Activated gamma-delta T cell (primary cell): ENCODE measurements around the gene DOCK1.

Experiments used
- DNase-seq: peaks from one replicate; lab custom pipeline; 2025; lab: John Stamatoyannopoulos, UW

The DOCK1 gene

GRCh38 chr10:127313996-127314700, 408.9 kb downstream of the DOCK1 start:
- DNase-seq, result no peak

- DNase-seq, result no peak
These were observed 409.6 kb downstream of the DOCK1 start for GRCh38 chr10:127314797-127315196.

GRCh38 chr10:127315888-127316287, 410.7 kb downstream of the DOCK1 start:
- DNase-seq, result no peak

GRCh38 chr10:127318396-127318795, 413.2 kb downstream of the DOCK1 start:
- no peak for DNase-seq

- DNase-seq, result no peak
These were observed 414.0 kb downstream of the DOCK1 start for GRCh38 chr10:127319271-127319670.

- no peak for DNase-seq
These were observed 414.5 kb downstream of the DOCK1 start for GRCh38 chr10:127319691-127320090.

DNA sequence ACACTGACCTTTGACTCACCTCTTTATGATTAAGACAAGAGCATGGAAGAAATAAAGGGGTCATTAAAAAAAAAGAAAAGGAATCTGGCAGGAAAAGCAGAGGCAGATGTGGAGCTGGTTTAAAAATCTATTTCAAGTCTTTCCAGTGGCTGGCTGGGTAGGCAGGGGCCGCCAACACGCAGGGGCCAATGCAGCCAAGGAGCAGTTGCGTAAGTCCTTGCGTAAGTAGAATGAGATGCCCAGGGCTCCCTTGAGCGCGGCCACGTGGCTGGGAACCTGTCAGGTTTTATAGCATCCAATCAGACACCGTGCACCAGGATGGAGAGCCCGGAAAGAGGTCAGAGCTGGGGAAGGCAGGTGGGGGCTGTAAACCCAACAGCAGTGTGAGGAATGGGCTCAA, 414.9 kb downstream of the DOCK1 start:
- no peak for DNase-seq

GRCh38 chr10:127322286-127322685, 417.1 kb downstream of the DOCK1 start:
- no peak for DNase-seq

DNA sequence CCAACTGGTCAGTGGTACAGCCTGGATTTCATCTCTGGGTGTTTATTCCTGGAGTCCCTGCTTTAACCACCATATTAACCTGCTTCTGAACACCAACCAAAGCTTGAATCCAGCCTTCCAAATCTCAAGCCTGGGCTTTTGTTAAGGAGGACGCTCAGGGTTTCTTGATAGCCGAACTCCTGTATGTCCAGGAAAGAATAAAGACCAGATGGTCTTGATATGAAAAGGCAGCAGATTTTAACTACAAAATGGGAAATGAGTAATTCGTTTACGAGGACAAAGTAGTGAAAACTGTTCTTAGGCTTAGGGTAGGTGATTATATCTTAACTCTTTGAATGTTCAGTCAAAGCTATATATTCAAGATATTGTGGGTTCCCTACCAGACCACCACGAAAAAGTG, 420.3 kb downstream of the DOCK1 start:
- no peak for DNase-seq

GRCh38 chr10:127326883-127327282, 421.7 kb downstream of the DOCK1 start:
- DNase-seq, result no peak

DNA sequence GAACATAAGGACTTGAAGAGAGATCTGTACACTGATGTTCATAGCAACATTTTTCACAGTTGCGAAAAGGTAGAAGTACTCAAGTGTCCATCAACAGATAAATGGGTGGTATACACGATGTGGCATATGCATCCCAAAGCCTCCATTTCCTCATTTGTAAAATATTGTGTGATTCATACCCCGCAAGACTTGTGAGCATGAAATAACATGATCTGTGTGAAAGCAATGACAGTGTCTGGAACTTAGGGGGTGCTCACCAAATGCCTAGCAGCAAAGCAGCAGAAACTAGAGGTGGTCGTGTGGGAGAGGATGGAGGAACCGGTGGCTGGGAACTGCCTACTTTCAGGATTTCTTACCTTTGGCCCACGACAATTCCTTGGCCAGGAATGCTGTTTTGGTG, 426.5 kb downstream of the DOCK1 start:
- DNase-seq, result no peak

DNA sequence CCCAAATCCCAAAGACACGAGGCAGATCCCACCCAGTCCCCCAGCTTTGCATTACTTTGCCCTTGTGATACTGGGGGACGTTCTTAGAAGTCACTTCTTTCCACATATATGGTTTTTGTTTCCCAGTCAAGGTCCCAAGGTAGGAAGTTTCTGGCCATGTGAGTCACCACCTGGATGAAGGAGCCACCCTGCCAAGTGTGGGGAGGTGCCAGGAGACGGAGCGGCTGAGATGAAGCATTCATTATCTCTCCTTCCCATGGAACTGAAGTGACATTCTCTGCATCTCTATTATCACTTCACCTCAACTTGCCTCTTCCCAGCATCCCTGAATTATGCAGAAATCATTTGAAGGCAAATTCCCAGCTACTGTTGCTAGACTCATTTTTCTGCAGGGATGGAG, 427.4 kb downstream of the DOCK1 start:
- DNase-seq, result no peak

GRCh38 chr10:127337801-127338200, 432.6 kb downstream of the DOCK1 start:
- no peak for DNase-seq

DNA sequence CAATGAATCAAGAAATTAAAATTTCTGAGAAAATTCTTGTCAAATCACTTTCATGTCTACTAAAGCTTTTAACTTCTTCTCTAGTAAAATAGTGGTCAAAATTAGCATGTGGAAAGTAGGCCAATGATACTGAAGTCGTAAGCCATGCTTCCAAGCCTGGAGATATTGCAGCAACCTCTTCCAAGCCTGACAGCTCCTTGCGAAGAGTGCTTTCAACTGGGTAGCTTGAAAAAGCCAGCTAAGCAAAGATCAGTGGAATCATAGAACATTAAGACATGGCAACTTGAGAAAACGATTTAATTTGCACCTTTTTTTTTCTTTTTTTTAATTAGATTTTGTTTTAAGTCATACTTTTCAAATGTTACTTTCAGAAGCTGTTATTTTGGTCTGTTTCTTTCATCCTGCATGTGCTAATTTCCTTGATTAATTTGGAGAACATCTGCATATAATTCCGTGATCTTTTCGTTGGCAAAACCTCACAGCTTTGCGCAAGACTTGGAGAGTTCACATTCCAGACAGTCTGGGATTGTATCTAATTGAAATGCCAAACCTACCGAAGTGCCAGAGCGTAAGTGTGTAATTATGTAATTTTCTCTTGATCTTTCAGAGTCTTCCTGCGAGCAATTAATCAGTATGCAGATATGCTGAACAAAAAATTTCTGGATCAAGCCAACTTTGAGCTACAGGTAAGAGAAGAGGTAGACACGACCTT, 433.3 kb downstream of the DOCK1 start:
- no peak for DNase-seq

DNA sequence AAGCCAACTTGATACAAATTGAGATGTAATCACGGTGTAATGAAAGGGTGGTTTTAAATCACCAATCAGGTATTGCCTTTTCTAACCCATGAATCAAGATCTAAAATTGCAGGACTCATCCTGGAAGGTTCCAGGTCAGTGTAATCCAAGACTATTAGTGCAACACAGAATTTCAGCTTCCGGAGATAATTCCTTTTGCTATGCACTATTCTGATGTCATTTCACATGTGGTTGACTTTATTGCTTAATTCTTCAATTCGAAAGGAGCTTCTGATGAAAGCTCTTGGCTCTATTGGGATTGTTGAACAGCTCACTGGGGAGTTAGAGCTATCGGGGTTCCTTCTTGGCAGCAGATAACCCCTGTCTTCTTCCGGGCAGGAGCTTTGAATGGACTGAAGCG, 438.6 kb downstream of the DOCK1 start:
- no peak for DNase-seq

DNA sequence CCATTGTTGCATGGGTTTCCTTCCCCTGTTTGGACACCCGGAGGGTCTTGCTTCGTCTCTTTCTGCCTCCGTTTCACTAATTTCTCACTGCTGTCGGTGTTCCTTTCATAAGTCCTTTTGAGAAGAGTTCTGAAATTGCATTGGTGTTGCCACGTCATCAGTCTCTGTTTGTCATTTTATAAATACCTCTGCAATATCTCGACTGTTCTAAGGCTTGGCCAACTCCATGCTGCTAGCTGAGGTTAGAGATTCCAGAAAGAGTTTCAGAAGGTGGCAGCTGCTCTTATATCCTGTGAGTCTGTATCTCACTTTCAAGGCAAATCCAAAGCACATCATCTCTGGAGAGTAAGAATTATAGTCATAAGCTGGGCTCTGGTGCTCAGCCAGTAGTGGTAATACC, 439.1 kb downstream of the DOCK1 start:
- DNase-seq, result no peak

DNA sequence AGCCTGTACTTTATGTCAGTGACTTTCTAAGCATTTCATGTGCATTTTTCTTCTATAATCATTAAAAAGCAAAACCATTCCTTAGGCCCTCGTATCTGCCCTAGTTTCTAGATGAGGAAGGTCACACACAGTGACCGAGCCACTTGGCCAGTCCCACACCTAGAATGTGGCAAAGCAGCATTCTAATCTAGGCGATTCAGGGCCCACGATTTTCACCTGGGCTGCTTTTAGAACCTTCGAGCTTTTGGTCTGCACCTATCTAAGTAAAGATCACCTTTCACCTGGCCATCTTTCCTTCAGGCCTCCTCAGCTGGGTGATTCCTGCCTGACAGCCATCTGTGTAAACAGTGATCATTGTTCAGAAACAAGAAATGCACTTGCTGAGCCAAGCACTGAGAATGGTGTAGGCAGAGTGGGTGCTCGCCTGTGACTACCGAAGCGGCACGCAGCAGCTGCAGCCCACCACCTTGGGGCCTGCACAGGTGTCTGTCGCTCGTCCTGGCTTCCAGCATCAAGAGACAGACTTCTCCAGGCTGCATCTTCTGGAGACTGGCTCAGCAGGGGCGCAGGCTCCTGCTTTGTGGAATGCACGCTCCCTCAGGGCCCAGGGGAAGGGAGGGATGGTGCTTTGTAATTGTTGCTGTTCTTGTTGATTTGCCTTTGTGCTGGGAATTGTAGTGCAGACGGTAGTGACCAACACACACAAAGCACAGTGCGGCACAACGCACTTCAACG, 440.2 kb downstream of the DOCK1 start:
- DNase-seq, result no peak

DNA sequence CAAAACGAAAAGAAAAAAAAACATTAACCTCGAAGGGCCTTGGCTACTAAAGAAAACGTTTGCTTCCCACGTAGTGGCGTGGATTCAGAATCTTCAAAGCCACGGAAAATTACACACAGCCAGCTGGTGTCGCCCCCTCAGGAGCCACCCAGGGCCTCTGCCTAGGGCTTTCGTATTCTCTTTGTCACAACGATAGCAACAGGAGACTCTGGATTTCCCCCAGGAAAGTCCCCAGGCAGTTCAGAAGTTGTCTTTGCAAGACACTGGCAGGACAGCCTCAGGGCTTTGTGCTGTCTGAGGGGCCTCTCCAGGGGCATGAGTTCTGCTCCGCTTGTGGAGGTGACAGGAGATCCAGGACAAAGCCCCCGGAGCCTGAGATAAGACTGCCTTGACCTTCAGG, 441.4 kb downstream of the DOCK1 start:
- DNase-seq, result no peak

GRCh38 chr10:127347202-127347959, 442.2 kb downstream of the DOCK1 start:
- no peak for DNase-seq

DNA sequence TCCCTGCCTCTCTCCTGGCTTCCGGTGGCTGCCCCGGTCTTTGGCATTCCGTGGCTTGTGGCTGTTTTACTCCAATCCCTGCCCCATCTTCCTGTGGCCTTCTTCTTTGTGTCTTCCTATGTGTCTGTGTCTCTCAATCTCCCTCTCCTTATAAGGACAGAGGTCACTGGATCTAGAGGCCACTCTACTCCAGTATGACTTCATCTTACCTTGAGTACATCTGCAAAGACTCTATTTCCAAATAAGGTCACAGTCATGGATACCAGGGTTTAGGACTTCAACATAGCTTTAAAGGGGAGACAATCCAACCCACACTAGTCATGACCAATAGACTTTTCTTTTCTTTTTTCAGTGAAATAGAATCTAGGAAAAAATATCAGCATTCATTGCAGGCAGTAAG, 444.5 kb downstream of the DOCK1 start:
- no peak for DNase-seq

- DNase-seq, result no peak
These were observed 446.3 kb downstream of the DOCK1 start for GRCh38 chr10:127351542-127351941.

GRCh38 chr10:127353544-127353943, 448.3 kb downstream of the DOCK1 start:
- no peak for DNase-seq
